ENCODE results near the gene SLC17A7.

Gene SLC17A7

GRCh38 chr19:49403404-49404187 lies 37.7 kb downstream of the SLC17A7 start:
- peak overlapping the region; percentile 50 for H3K4me2 ChIP-seq
- H3K27ac ChIP-seq, result peak overlapping the region; percentile 65
- H3K4me3 ChIP-seq, result no peak overlapping the region
- H3K36me3 ChIP-seq, result no peaks in the 10 kb centered on the region
- TF ChIP-seq Cebpa-rat (IDR thresholded peaks at IDR 0.05), result no peak
- H3K4me1 ChIP-seq, result peaks cover 79% of the 10 kb centered on the region
- no peaks in the 10 kb centered on the region for H4K20me1 ChIP-seq
- H3K9me3 ChIP-seq, result no peaks in the 10 kb centered on the region
- no peaks in the 10 kb centered on the region for H3K27me3 ChIP-seq
- peak overlapping the region; percentile 4; the same call in 1 of the 2 replicates for H3K9ac ChIP-seq

GRCh38 chr19:49400029-49400428 lies 41.3 kb downstream of the SLC17A7 start:
- no peaks in the 10 kb centered on the region for H3K27me3 ChIP-seq
- H3K9me3 ChIP-seq, result no peaks in the 10 kb centered on the region
- H3K4me1 ChIP-seq, result peaks cover 69% of the 10 kb centered on the region
- no peak overlapping the region for H3K27ac ChIP-seq
- no peak overlapping the region for H3K4me2 ChIP-seq
- no peak overlapping the region for H3K4me3 ChIP-seq
- H3K36me3 ChIP-seq, result no peaks in the 10 kb centered on the region
- TF ChIP-seq Cebpa-rat (IDR thresholded peaks at IDR 0.05), result no peak
- no peaks in the 10 kb centered on the region for H4K20me1 ChIP-seq
- no peak overlapping the region for H3K9ac ChIP-seq

- no peaks in the 10 kb centered on the region for H3K9me3 ChIP-seq
- 0 out of 2 replicates have a peak overlapping the region, but pooled peaks have one; percentile 15 for H3K9ac ChIP-seq
- peaks cover 59% of the 10 kb centered on the region for H3K4me1 ChIP-seq
- H3K27ac ChIP-seq, result peak overlapping the region; percentile 38
- H3K4me2 ChIP-seq, result peak overlapping the region; percentile 58
- H4K20me1 ChIP-seq, result no peaks in the 10 kb centered on the region
- H3K4me3 ChIP-seq, result no peak overlapping the region
- H3K36me3 ChIP-seq, result no peaks in the 10 kb centered on the region
- H3K27me3 ChIP-seq, result no peaks in the 10 kb centered on the region
- TF ChIP-seq Cebpa-rat (IDR thresholded peaks at IDR 0.05), result no peak
Measured at GRCh38 chr19:49398931-49399330, 42.4 kb downstream of the SLC17A7 start.

DNA sequence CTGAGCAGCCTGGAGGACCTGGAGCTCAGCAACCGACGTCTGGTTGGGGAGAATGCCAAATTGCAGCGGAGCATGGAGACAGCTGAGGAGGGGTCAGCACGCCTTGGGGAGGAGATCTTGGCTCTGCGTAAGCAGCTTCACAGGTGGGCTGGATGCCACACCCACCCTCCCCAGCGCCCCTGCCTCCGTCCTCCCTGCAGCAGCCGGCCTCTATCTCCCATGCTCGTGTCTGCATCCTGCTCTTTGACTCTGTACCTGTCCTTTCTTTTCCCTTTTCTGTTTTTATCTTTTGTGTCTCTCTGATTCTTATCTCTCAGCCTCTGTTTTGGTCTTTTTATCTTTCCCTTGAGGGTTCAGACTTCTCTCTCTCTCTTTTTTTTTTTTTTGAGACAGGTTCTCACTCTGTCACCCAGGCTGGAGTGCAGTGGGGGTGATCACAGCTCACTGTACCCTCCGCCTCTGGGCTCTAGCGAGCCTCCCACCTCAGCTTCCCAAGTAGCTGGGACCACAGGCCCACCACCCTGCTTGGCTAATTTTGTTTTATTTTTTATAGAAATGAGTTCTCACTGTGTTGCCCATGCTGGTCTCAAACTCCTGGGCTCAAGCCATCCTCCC lies 43.2 kb downstream of the SLC17A7 start:
- Histone ChIP-seq H3K27ac (0 out of 2 replicates have a peak overlapping the region, but pooled peaks have one; percentile 38), H4K20me1 (no peaks in the 10 kb centered on the region), H3K4me1 (peaks cover 59% of the 10 kb centered on the region), H3K36me3 (no peaks in the 10 kb centered on the region), H3K9ac (peak overlapping the region; percentile 15; the same call in 1 of the 2 replicates), H3K4me2 (peak overlapping the region; percentile 58), H3K4me3 (no peak overlapping the region), H3K9me3 (no peaks in the 10 kb centered on the region), H3K27me3 (no peaks in the 10 kb centered on the region)
- no peak for TF ChIP-seq Cebpa-rat (IDR thresholded peaks at IDR 0.05)

GRCh38 chr19:49396738-49397505 lies 44.4 kb downstream of the SLC17A7 start:
- Histone ChIP-seq H3K9me3 (no peaks in the 10 kb centered on the region), H4K20me1 (no peaks in the 10 kb centered on the region), H3K4me2 (peak overlapping the region; percentile 58), H3K9ac (no peak overlapping the region), H3K36me3 (no peaks in the 10 kb centered on the region), H3K4me1 (peaks cover 57% of the 10 kb centered on the region), H3K27ac (no peak overlapping the region), H3K4me3 (no peak overlapping the region), H3K27me3 (peaks cover 5% of the 10 kb centered on the region; the same call in 1 of the 2 replicates)
- no peak for TF ChIP-seq Cebpa-rat (IDR thresholded peaks at IDR 0.05)

GRCh38 chr19:49395581-49396407 lies 45.5 kb downstream of the SLC17A7 start:
- Histone ChIP-seq H3K4me3 (no peak overlapping the region), H3K27ac (no peak overlapping the region), H3K9ac (no peak overlapping the region), H4K20me1 (no peaks in the 10 kb centered on the region), H3K4me2 (no peak overlapping the region), H3K27me3 (peaks cover 5% of the 10 kb centered on the region; the same call in 1 of the 2 replicates), H3K36me3 (no peaks in the 10 kb centered on the region), H3K9me3 (no peaks in the 10 kb centered on the region), H3K4me1 (peaks cover 68% of the 10 kb centered on the region)
- TF ChIP-seq Cebpa-rat (IDR thresholded peaks at IDR 0.05), result no peak

GRCh38 chr19:49393881-49394280 lies 47.4 kb downstream of the SLC17A7 start:
- Histone ChIP-seq H3K9ac (no peak overlapping the region), H3K9me3 (no peaks in the 10 kb centered on the region), H3K4me3 (no peak overlapping the region), H3K4me1 (peaks cover 72% of the 10 kb centered on the region), H3K27me3 (peaks cover 5% of the 10 kb centered on the region; the same call in 1 of the 2 replicates), H3K4me2 (peak overlapping the region; percentile 32; the same call in 1 of the 2 replicates), H3K27ac (no peak overlapping the region), H3K36me3 (no peaks in the 10 kb centered on the region), H4K20me1 (no peaks in the 10 kb centered on the region)
- TF ChIP-seq Cebpa-rat (IDR thresholded peaks at IDR 0.05), result no peak

DNA sequence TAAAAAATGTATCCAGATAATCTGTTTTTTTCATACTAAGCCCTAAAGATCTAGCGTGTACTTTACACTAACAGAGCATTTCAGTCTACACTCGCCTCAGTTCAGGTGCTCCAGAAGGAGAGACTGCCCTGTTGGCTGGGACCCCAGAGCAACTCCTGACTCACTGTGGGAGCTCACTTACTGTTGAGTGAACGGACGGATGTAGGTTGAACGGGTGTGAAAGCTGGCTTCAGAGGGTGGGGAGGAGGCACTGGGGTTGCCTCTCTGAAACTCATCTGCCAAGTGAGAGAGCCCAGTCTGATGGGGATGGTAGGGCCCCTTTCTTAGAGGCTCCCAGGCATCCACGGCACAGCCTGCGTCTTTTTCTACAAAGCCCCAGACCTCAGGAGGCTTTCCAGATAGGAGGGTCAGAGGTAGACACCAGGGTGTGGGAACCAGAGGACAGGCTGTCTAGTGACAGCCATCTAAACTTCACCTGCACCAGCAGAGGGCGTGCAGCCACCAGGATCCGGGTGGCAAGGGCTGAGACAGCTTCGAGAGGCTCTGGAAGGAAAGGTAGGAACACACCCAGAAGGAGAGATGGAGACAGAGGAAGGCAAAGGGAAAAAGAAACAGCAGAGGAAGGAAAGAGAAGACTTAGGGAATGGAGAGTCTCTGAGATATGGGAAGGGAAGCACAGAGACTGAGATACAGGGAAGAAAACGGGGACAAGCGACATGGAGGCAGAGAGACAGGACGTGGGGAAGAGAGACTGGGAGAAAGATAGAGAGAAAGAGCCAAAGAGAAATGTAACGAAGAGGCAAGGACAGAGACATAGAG lies 49.5 kb downstream of the SLC17A7 start:
- Histone ChIP-seq H3K27ac (no peak overlapping the region), H3K9me3 (no peaks in the 10 kb centered on the region), H3K9ac (no peak overlapping the region), H3K4me2 (peak overlapping the region; percentile 44), H3K4me1 (peaks cover 71% of the 10 kb centered on the region), H4K20me1 (no peaks in the 10 kb centered on the region), H3K36me3 (no peaks in the 10 kb centered on the region), H3K27me3 (peaks cover 5% of the 10 kb centered on the region; the same call in 1 of the 2 replicates), H3K4me3 (no peak overlapping the region)
- no peak for TF ChIP-seq Cebpa-rat (IDR thresholded peaks at IDR 0.05)

Measured in BLaER1 (cell line).